Measurements from ENCODE around the gene KRT80.

Gene KRT80

GRCh38 chr12:52144512-52145227 is 47.1 kb downstream of the KRT80 start:
- Histone ChIP-seq H3K4me3 (ENCODE audit: low read length) (no peak overlapping the region), H3K9me3 (ENCODE audit: insufficient read depth, low read depth, low read length) (no peaks in the 10 kb centered on the region), H3K4me1 (ENCODE audit: insufficient read depth, low read length) (peaks cover 15% of the 10 kb centered on the region; the same call in 1 of the 2 replicates), H3K27ac (ENCODE audit: low read length) (peak overlapping the region; percentile 49), H3K9ac (ENCODE audit: low read depth, low read length) (no peak overlapping the region), H3K36me3 (ENCODE audit: insufficient read depth, low read depth, low read length) (no peaks in the 10 kb centered on the region), H3K27me3 (ENCODE audit: insufficient read depth, low read length) (no peaks in the 10 kb centered on the region)

GRCh38 chr12:52142431-52142830 is 49.4 kb downstream of the KRT80 start:
- no peaks in the 10 kb centered on the region for H3K36me3 ChIP-seq (ENCODE audit: insufficient read depth, low read depth, low read length)
- H3K27ac ChIP-seq (ENCODE audit: low read length), result no peak overlapping the region
- no peaks in the 10 kb centered on the region for H3K9me3 ChIP-seq (ENCODE audit: insufficient read depth, low read depth, low read length)
- H3K27me3 ChIP-seq (ENCODE audit: insufficient read depth, low read length), result no peaks in the 10 kb centered on the region
- H3K4me1 ChIP-seq (ENCODE audit: insufficient read depth, low read length), result peaks cover 5% of the 10 kb centered on the region; the same call in 1 of the 2 replicates
- no peak overlapping the region for H3K9ac ChIP-seq (ENCODE audit: low read depth, low read length)
- H3K4me3 ChIP-seq (ENCODE audit: low read length), result no peak overlapping the region

GRCh38 chr12:52141875-52142274 is 49.9 kb downstream of the KRT80 start:
- H3K9me3 ChIP-seq (ENCODE audit: insufficient read depth, low read depth, low read length), result no peaks in the 10 kb centered on the region
- H3K36me3 ChIP-seq (ENCODE audit: insufficient read depth, low read depth, low read length), result no peaks in the 10 kb centered on the region
- no peaks in the 10 kb centered on the region for H3K27me3 ChIP-seq (ENCODE audit: insufficient read depth, low read length)
- H3K27ac ChIP-seq (ENCODE audit: low read length), result no peak overlapping the region
- peaks cover 5% of the 10 kb centered on the region; the same call in 1 of the 2 replicates for H3K4me1 ChIP-seq (ENCODE audit: insufficient read depth, low read length)
- H3K4me3 ChIP-seq (ENCODE audit: low read length), result no peak overlapping the region
- H3K9ac ChIP-seq (ENCODE audit: low read depth, low read length), result no peak overlapping the region

- Histone ChIP-seq H3K27me3 (ENCODE audit: insufficient read depth, low read length) (no peaks in the 10 kb centered on the region), H3K9ac (ENCODE audit: low read depth, low read length) (no peak overlapping the region), H3K4me3 (ENCODE audit: low read length) (no peak overlapping the region), H3K27ac (ENCODE audit: low read length) (no peak overlapping the region), H3K9me3 (ENCODE audit: insufficient read depth, low read depth, low read length) (no peaks in the 10 kb centered on the region), H3K4me1 (ENCODE audit: insufficient read depth, low read length) (peaks cover 5% of the 10 kb centered on the region; the same call in 1 of the 2 replicates), H3K36me3 (ENCODE audit: insufficient read depth, low read depth, low read length) (no peaks in the 10 kb centered on the region)
Observed at GRCh38 chr12:52141306-52141705, 50.5 kb downstream of the KRT80 start.

- no peaks in the 10 kb centered on the region for H3K27me3 ChIP-seq (ENCODE audit: insufficient read depth, low read length)
- H3K27ac ChIP-seq (ENCODE audit: low read length), result no peak overlapping the region
- no peak overlapping the region for H3K9ac ChIP-seq (ENCODE audit: low read depth, low read length)
- no peaks in the 10 kb centered on the region for H3K9me3 ChIP-seq (ENCODE audit: insufficient read depth, low read depth, low read length)
- H3K4me3 ChIP-seq (ENCODE audit: low read length), result no peak overlapping the region
- H3K4me1 ChIP-seq (ENCODE audit: insufficient read depth, low read length), result no peaks in the 10 kb centered on the region
- no peaks in the 10 kb centered on the region for H3K36me3 ChIP-seq (ENCODE audit: insufficient read depth, low read depth, low read length)
Observed at GRCh38 chr12:52139579-52140062, 52.2 kb downstream of the KRT80 start.

- H3K36me3 ChIP-seq (ENCODE audit: insufficient read depth, low read depth, low read length), result no peaks in the 10 kb centered on the region
- H3K4me3 ChIP-seq (ENCODE audit: low read length), result no peak overlapping the region
- H3K9me3 ChIP-seq (ENCODE audit: insufficient read depth, low read depth, low read length), result no peaks in the 10 kb centered on the region
- no peaks in the 10 kb centered on the region for H3K4me1 ChIP-seq (ENCODE audit: insufficient read depth, low read length)
- H3K27ac ChIP-seq (ENCODE audit: low read length), result no peak overlapping the region
- H3K9ac ChIP-seq (ENCODE audit: low read depth, low read length), result no peak overlapping the region
- H3K27me3 ChIP-seq (ENCODE audit: insufficient read depth, low read length), result no peaks in the 10 kb centered on the region
Observed at GRCh38 chr12:52139147-52139546, 52.7 kb downstream of the KRT80 start.

GRCh38 chr12:52137746-52138145 is 54.1 kb downstream of the KRT80 start:
- no peaks in the 10 kb centered on the region for H3K27me3 ChIP-seq (ENCODE audit: insufficient read depth, low read length)
- no peaks in the 10 kb centered on the region for H3K36me3 ChIP-seq (ENCODE audit: insufficient read depth, low read depth, low read length)
- no peak overlapping the region for H3K4me3 ChIP-seq (ENCODE audit: low read length)
- no peak overlapping the region for H3K9ac ChIP-seq (ENCODE audit: low read depth, low read length)
- H3K9me3 ChIP-seq (ENCODE audit: insufficient read depth, low read depth, low read length), result no peaks in the 10 kb centered on the region
- no peaks in the 10 kb centered on the region for H3K4me1 ChIP-seq (ENCODE audit: insufficient read depth, low read length)
- no peak overlapping the region for H3K27ac ChIP-seq (ENCODE audit: low read length)

- Histone ChIP-seq H3K9me3 (ENCODE audit: insufficient read depth, low read depth, low read length) (no peaks in the 10 kb centered on the region), H3K36me3 (ENCODE audit: insufficient read depth, low read depth, low read length) (no peaks in the 10 kb centered on the region), H3K4me1 (ENCODE audit: insufficient read depth, low read length) (peaks cover 6% of the 10 kb centered on the region; the same call in 1 of the 2 replicates), H3K4me3 (ENCODE audit: low read length) (no peak overlapping the region), H3K27me3 (ENCODE audit: insufficient read depth, low read length) (no peaks in the 10 kb centered on the region), H3K9ac (ENCODE audit: low read depth, low read length) (no peak overlapping the region), H3K27ac (ENCODE audit: low read length) (no peak overlapping the region)
Observed at GRCh38 chr12:52132754-52133161, 59.1 kb downstream of the KRT80 start.

GRCh38 chr12:52130711-52131110 is 61.1 kb downstream of the KRT80 start:
- Histone ChIP-seq H3K27me3 (ENCODE audit: insufficient read depth, low read length) (no peaks in the 10 kb centered on the region), H3K4me1 (ENCODE audit: insufficient read depth, low read length) (peaks cover 18% of the 10 kb centered on the region; the same call in 1 of the 2 replicates), H3K27ac (ENCODE audit: low read length) (no peak overlapping the region), H3K9ac (ENCODE audit: low read depth, low read length) (no peak overlapping the region), H3K36me3 (ENCODE audit: insufficient read depth, low read depth, low read length) (no peaks in the 10 kb centered on the region), H3K4me3 (ENCODE audit: low read length) (no peak overlapping the region), H3K9me3 (ENCODE audit: insufficient read depth, low read depth, low read length) (no peaks in the 10 kb centered on the region)

GRCh38 chr12:52127683-52128450 is 63.9 kb downstream of the KRT80 start:
- Histone ChIP-seq H3K4me3 (ENCODE audit: low read length) (no peak overlapping the region), H3K27ac (ENCODE audit: low read length) (no peak overlapping the region), H3K4me1 (ENCODE audit: insufficient read depth, low read length) (peaks cover 32% of the 10 kb centered on the region), H3K9me3 (ENCODE audit: insufficient read depth, low read depth, low read length) (no peaks in the 10 kb centered on the region), H3K9ac (ENCODE audit: low read depth, low read length) (no peak overlapping the region), H3K36me3 (ENCODE audit: insufficient read depth, low read depth, low read length) (no peaks in the 10 kb centered on the region), H3K27me3 (ENCODE audit: insufficient read depth, low read length) (0 out of 2 replicates have a peak, but pooled peaks cover under 1% of the 10 kb centered on the region)

- Histone ChIP-seq H3K36me3 (ENCODE audit: insufficient read depth, low read depth, low read length) (no peaks in the 10 kb centered on the region), H3K9me3 (ENCODE audit: insufficient read depth, low read depth, low read length) (no peaks in the 10 kb centered on the region), H3K9ac (ENCODE audit: low read depth, low read length) (peak overlapping the region; percentile 37; the same call in 1 of the 2 replicates), H3K27ac (ENCODE audit: low read length) (peak overlapping the region; percentile 83), H3K27me3 (ENCODE audit: insufficient read depth, low read length) (0 out of 2 replicates have a peak, but pooled peaks cover 5% of the 10 kb centered on the region), H3K4me1 (ENCODE audit: insufficient read depth, low read length) (peaks cover 40% of the 10 kb centered on the region), H3K4me3 (ENCODE audit: low read length) (no peak overlapping the region)
Observed at GRCh38 chr12:52126605-52127578, 64.9 kb downstream of the KRT80 start.
